ENCODE results near the gene TANGO2. TPM values are rescaled to one million over a fixed set of nuclear protein-coding genes. Genes with fewer than 3 reads are reported as not detected.
A peak's percentile ranks its signal among the peaks of the same experiment; 100 is the strongest.

Gene TANGO2
- total and polyA plus RNA-seq, 10 donors = 18.7 to 72.2 (median 55.1) TPM

GRCh38 chr22:20089977-20090729 lies 69.2 kb downstream of the TANGO2 start:
- Histone ChIP-seq H3K36me3 (peaks cover 5 to 100% (median 93%) of the 10 kb centered on the region in 6 donors), H3K4me3 (no peak overlapping the region), H3K9me3 (no peaks in the 10 kb centered on the region), H3K27ac (peak overlapping the region in 4 of 8 donors; percentile 47 to 70 (median 63)), H3K4me1 (peaks cover 0 to 60% (median 24%) of the 10 kb centered on the region in 6 donors), H3K27me3 (replicated peaks in 1 of 7) (no peaks in the 10 kb centered on the region)
- DNase-seq = peak; percentile 56
- intact Hi-C loops (cut with DNase I; ENCODE audit: low total_unique reads) = no loop called here
- WGBS, 5 donors = 91 to 95% (median 93%) methylated on average over 11 of the region's 11 CpGs
- no peak for TF ChIP-seq POLR2A (IDR thresholded peaks at IDR 0.05)
- no peak for TF ChIP-seq CTCF (IDR thresholded peaks at IDR 0.05 in 8 of 11, conservative IDR thresholded peaks at IDR 0.05 in 3 of 11)
- no peak for TF ChIP-seq POLR2AphosphoS5 (IDR thresholded peaks at IDR 0.05)

GRCh38 chr22:20090730-20091240 lies 69.9 kb downstream of the TANGO2 start:
- H3K27me3 ChIP-seq (replicated peaks in 1 of 7) = no peaks in the 10 kb centered on the region
- H3K4me1 ChIP-seq = peaks cover 0 to 56% (median 22%) of the 10 kb centered on the region in 6 donors
- no peak for TF ChIP-seq POLR2AphosphoS5 (IDR thresholded peaks at IDR 0.05)
- no peak for TF ChIP-seq CTCF (IDR thresholded peaks at IDR 0.05 in 8 of 11, conservative IDR thresholded peaks at IDR 0.05 in 3 of 11)
- TF ChIP-seq POLR2A (IDR thresholded peaks at IDR 0.05) = no peak
- no peak overlapping the region for H3K4me3 ChIP-seq
- H3K9me3 ChIP-seq = no peaks in the 10 kb centered on the region
- DNase-seq = peak; percentile 55
- peaks cover 5 to 100% (median 96%) of the 10 kb centered on the region in 6 donors for H3K36me3 ChIP-seq
- peak overlapping the region in 6 of 8 donors; percentile 26 to 70 (median 56) for H3K27ac ChIP-seq
- WGBS, 5 donors = 63 to 69% (median 66%) methylated on average over 9 of the region's 9 CpGs
- intact Hi-C loops (cut with DNase I; ENCODE audit: low total_unique reads) = no loop called here

- no peaks in the 10 kb centered on the region for H3K27me3 ChIP-seq (replicated peaks in 1 of 7)
- WGBS, 5 donors = 83 to 90% (median 87%) methylated on average over 16 of the region's 16 CpGs
- H3K27ac ChIP-seq = peak overlapping the region in 5 of 8 donors; percentile 47 to 70 (median 57)
- peaks cover 0 to 53% (median 22%) of the 10 kb centered on the region in 6 donors for H3K4me1 ChIP-seq
- no peak for TF ChIP-seq POLR2A (IDR thresholded peaks at IDR 0.05)
- no peak for TF ChIP-seq CTCF (IDR thresholded peaks at IDR 0.05 in 8 of 11, conservative IDR thresholded peaks at IDR 0.05 in 3 of 11)
- TF ChIP-seq POLR2AphosphoS5 (IDR thresholded peaks at IDR 0.05) = no peak
- peaks cover 0 to 6% (median 2%) of the 10 kb centered on the region in 8 donors for H3K9me3 ChIP-seq
- H3K4me3 ChIP-seq = peak overlapping the region in 1 of 8 donors; percentile 16
- peak; percentile 69 for DNase-seq
- intact Hi-C loops (cut with DNase I; ENCODE audit: low total_unique reads) = no loop called here
- H3K36me3 ChIP-seq = peaks cover 3 to 100% (median 94%) of the 10 kb centered on the region in 6 donors
These were observed 71.0 kb downstream of the TANGO2 start for GRCh38 chr22:20091690-20092476.
